BJ (cell line): ENCODE data around the gene ATP8B4. TPM values are rescaled to one million over a fixed set of nuclear protein-coding genes. Genes with fewer than 3 reads are reported as not detected.

ENCODE experiments used
- CTCF ChIA-PET: fragments of 350-600 bp; formaldehyde crosslinking; extraction: SDS; loops from one replicate; lab custom pipeline; 2021; ENCODE audit warnings: antibody characterized with exemption, inconsistent platforms; lab: Yijun Ruan, JAX
- POLR2A ChIA-PET: fragments of 300-600 bp; sonication (Branson Sonifier 250); formaldehyde crosslinking; extraction: SDS; loops from one replicate; lab custom pipeline; 2021; ENCODE audit warnings: antibody characterized with exemption; lab: Charles Lee
- DNase-seq: peaks from one replicate; pipeline ENCODE4 v3.0.0-alpha.2; 2011; ENCODE audit warnings: low read depth
- H3K27me3 ChIP-seq: 2 replicates; pipeline ENCODE4 v1.6.0; 2011; ENCODE audit warnings: low read length; ENCODE audit not compliant: control insufficient read depth, insufficient read depth
- H3K36me3 ChIP-seq: 2 replicates; pipeline ENCODE4 v1.5.1; 2011; ENCODE audit warnings: low read length; ENCODE audit not compliant: control insufficient read depth, insufficient read depth
- H3K4me3 ChIP-seq: 2 replicates; pipeline ENCODE4 v1.5.1; 2011; ENCODE audit warnings: low read depth, mild to moderate bottlenecking, control low read depth, low read length
- polyA plus RNA-seq: library from polyadenylated mRNA; depleted of rRNA; stranded (reverse); fragments of >200 nt; gene quantifications from 2 replicates; pipeline ENCODE4 v1.2.3, GENCODE V29; 2011
- TF ChIP-seq, protein P1 (sequence below): IDR thresholded peaks from 2 replicates; pipeline ENCODE4 v1.5.1; 2011; ENCODE audit warnings: low read depth, mild to moderate bottlenecking, control low read depth, inconsistent platforms, low read length, moderate library complexity; ENCODE audit not compliant: insufficient read depth

Gene ATP8B4
- polyA plus RNA-seq, 1 experiment, result 0.23 TPM

DNA sequence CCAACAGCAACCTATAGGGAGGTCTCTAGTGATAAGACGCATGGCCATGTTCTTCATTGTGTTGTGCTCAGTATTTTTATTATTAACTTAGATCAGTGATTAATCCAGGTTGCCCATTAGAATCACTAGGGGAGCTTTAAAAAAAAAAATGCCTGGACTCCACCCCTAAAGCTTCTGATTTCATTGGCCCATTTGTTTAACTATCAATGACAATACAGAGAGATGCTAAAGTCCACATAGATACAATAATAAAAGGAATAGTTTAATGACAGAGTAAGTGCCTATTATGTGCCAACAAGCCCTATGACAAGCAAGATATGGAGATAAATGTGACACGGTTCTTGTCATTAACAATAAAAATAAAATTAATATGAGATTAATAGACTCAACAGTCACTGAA, 55.8 kb downstream of the ATP8B4 start:
- Histone ChIP-seq H3K36me3 (no peaks in the 10 kb centered on the region), H3K27me3 (no peaks in the 10 kb centered on the region; the same call in 1 of the 2 replicates), H3K4me3 (no peak overlapping the region)
- ChIA-PET POLR2A (no interaction called here), CTCF (no interaction called here)
- TF ChIP-seq, protein P1, sequence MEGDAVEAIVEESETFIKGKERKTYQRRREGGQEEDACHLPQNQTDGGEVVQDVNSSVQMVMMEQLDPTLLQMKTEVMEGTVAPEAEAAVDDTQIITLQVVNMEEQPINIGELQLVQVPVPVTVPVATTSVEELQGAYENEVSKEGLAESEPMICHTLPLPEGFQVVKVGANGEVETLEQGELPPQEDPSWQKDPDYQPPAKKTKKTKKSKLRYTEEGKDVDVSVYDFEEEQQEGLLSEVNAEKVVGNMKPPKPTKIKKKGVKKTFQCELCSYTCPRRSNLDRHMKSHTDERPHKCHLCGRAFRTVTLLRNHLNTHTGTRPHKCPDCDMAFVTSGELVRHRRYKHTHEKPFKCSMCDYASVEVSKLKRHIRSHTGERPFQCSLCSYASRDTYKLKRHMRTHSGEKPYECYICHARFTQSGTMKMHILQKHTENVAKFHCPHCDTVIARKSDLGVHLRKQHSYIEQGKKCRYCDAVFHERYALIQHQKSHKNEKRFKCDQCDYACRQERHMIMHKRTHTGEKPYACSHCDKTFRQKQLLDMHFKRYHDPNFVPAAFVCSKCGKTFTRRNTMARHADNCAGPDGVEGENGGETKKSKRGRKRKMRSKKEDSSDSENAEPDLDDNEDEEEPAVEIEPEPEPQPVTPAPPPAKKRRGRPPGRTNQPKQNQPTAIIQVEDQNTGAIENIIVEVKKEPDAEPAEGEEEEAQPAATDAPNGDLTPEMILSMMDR, result no peak
- DNase-seq, result no peak

DNA sequence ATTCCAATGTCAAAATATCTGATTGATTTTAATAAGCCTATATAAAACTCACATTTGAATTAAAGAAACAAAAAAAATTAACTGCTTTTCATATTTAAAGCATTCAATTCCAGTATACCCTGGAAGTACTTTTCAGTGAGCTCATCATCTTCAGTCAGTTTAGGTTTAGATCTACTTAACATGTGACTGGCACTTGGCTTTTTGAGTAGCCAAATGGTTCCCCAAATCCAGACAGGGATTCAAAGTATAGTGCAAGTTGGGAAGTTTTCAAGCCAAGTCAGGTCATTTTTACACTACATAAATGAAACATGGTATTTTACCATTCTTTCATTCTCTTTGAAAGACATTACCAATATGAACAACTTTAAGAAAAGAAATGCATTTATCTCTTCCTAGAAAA, 57.5 kb downstream of the ATP8B4 start:
- ChIA-PET CTCF (no interaction called here), POLR2A (no interaction called here)
- no peak overlapping the region for H3K4me3 ChIP-seq
- H3K36me3 ChIP-seq, result no peaks in the 10 kb centered on the region
- TF ChIP-seq, protein P1, result no peak
- no peak for DNase-seq
- no peaks in the 10 kb centered on the region for H3K27me3 ChIP-seq

DNA sequence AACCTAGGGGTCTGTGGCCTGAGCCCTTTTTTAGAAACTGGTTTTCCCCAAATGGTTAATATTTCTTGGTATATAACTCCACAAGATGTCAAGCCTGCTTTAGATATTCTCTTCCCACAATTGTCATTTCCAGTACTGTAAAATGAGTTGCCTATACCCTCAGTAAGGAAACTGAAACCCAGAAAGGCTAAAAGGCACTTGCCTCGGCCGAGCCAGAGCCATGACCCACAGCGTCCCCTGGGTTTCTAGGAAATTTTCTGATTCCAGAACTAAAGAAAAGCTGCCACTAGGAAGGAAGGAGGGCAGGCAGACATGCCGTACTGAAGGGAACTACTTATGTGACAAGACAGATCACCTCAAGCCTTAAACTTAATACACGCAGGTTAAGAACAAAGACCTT, 59.1 kb downstream of the ATP8B4 start:
- no peaks in the 10 kb centered on the region for H3K27me3 ChIP-seq
- DNase-seq, result no peak
- no peak overlapping the region for H3K4me3 ChIP-seq
- CTCF ChIA-PET, result no interaction called here
- POLR2A ChIA-PET, result no interaction called here
- TF ChIP-seq, protein P1, result no peak
- H3K36me3 ChIP-seq, result no peaks in the 10 kb centered on the region

DNA sequence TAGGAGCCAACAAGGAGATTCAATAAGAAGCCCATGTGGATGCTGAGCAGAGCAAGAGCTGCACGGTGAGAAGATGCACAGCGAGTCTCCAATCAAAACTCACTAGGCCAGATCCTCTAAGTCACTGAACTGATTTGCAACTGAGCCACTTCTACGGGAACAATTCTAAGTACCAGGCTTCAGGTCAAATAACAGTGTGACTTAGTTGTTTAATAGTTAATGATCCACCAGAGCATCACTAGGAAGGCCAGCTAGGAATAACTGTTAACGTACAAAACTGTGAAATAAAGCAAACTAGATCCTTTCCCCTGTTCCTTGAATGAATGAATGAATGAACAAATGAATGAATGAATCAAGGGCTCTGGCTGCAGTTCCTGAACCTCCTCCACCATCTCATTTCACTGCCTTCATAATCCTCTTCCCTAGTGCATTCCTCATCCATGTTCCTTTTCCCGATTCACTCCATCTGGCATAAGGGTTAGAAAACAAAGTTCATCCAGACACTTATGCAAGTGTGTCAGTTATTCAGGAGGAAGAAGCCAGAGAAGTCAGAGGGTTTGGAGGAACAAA, 59.7 kb downstream of the ATP8B4 start:
- CTCF ChIA-PET, result no interaction called here
- H3K36me3 ChIP-seq, result no peaks in the 10 kb centered on the region
- POLR2A ChIA-PET, result no interaction called here
- H3K4me3 ChIP-seq, result no peak overlapping the region
- no peak for DNase-seq
- TF ChIP-seq, protein P1, result no peak
- no peaks in the 10 kb centered on the region for H3K27me3 ChIP-seq

DNA sequence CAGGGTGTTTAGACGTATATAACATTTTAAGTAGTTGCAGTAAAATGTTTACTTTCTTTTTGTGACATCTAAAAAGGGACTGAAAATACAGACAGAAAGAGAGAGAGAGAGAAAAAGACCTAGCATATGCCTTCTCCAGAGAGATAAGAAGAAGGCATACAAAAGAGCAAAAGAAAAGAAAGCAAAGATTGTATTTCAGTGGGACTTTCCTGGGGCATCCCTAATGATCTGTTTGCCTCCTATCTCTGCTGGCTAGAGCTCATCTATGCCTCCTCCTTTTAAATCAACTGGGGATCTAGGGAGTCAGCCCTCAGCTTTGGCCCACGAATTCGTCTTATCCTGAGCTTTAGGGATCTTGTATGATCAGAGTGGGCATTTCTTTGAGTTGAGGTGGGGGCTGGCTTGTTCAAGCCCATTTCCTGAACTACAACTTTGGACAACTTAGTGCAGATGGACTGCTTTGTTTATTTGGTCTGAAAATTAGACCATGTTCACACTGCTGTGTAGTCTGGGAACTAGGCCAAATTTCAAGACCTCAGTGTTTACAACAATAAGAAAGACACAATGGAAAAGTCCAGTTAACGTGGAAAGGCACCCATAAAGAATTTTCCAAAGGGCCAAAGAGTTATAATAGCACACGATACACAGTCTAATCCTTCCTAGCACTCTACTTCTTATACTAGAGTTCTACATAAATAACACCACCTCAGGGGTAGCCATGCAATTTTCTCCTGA, 61.0 kb downstream of the ATP8B4 start:
- H3K4me3 ChIP-seq, result no peak overlapping the region
- DNase-seq, result no peak
- TF ChIP-seq, protein P1, result no peak
- H3K36me3 ChIP-seq, result no peaks in the 10 kb centered on the region
- H3K27me3 ChIP-seq, result no peaks in the 10 kb centered on the region
- ChIA-PET CTCF (interaction anchor here (0.7 to 0.8 kb wide), 2 partner anchors 93 to 673 kb away, joined by 3 to 4 read pairs; no protein-coding TSS in a partner anchor), POLR2A (no interaction called here)
